ENCODE data around the gene CGB3.

The CGB3 gene

DNA sequence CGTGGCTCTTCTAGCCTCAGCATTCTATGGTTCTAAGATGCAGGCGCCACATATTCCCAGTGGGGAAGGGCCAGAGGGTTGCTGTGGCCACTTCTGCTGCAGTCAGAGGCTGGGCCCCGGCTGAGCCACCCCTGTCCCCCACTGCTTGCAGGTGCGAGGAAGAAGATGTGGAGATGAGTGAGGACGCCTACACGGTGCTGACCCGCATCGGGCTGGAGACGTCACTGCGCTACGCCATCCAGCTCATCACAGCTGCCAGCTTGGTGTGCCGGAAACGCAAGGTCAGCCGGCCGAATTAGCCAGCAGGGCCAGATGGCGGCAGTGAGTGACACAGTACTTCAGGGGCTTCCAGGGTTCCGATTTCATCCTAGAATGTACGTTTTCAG, 9.3 kb downstream of the CGB3 start:
- no peak for DNase-seq

DNA sequence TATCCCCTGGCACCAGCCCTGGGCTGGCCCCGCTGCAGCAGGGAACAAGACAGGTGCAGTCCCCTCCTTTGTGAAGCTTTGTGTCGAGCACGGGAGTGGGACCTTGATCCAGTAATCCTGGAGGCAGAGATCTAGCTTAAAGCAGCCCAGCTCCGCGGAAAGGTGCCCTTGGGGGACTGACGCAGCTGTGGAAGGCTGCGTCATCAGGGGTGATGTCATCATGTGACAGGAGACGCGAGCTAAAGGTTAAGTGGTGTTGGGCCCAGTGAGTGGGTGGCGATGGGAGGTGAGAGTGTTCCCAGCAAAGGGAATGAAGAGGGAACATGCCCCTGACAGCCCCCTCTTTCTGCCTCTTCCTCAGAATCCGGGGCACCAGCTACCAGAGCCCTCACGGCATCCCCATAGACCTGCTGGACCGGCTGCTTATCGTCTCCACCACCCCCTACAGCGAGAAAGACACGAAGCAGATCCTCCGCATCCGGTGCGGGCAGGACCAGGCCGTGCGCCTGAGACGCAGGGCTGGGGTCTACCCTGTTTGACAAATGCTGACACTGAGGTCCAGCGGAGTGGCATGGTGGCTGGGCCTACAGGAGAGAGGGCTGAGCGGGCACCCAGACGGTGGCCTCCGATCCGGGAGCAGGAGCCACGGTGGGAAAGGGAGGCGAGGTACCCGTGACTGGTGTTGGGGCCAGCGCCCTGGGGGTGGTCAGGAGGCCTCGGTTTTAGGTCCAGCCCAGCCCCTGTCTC, 9.8 kb downstream of the CGB3 start:
- no peak for DNase-seq

DNA sequence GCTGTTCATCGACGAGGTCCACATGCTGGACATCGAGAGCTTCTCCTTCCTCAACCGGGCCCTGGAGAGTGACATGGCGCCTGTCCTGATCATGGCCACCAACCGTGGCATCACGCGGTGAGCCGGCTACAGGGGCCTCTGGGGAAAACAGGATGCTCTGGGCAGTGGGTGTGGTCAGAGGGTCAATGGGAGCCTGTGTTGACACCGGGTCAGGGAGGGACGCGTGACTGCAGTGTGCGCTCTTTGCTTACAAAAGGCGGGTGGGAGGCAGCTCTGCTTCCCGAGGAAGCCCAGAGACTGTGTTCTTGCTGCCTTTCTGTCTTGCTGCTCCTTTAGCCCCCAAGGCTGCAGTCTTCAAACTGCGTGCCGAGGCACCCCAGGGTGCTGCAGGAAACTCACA, 12.9 kb downstream of the CGB3 start:
- DNase-seq: no peak

DNA sequence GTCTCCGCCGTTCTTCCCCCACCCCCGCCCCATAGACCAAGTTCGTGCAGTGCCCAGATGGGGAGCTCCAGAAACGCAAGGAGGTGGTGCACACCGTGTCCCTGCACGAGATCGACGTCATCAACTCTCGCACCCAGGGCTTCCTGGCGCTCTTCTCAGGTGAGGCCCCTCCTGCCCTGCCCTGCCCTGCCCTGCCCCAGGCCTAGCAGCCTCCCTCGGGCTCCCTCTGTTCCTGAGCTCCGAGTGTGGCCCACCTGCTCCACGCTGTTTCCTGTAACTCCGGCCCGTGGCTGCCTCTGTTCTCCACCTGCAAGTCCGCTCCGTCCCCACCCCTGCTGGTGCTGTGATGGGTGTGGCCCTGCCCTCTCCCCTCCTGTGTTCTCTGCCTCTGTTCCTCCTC, 13.7 kb downstream of the CGB3 start:
- no peak for DNase-seq

DNA sequence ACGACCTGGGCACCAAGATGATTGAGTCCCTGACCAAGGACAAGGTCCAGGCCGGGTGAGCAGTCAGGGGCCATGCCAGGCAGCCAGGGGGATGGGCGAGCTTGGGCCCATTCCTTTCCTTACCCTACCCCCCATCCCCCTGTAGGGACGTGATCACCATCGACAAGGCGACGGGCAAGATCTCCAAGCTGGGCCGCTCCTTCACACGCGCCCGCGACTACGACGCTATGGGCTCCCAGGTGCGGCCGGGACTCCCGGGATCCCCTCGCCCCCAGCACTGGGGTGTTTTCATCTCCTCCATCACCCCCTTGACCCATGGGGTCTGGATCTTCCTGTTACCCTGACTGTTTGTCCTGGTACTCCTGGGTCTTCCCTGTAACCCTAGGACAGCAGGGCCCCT, 14.3 kb downstream of the CGB3 start:
- no peak for DNase-seq

DNA sequence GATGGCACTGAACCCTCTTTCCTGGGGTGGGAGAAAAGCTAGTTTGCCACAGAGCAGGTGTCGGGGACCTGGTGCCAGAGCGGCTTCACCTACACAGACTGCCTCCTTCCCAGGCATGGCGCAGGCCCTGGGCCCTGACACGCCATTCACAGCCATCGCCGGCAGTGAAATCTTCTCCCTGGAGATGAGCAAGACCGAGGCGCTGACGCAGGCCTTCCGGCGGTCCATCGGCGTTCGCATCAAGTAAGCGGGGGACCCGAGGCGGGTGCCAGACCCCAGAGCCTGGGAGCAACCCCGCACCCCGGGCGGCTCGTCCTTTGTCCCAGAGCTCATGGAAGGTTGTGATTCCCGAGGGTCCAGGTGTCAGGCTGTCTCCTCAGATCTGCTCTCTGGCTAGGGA, 17.2 kb downstream of the CGB3 start:
- DNase-seq: no peak

DNA sequence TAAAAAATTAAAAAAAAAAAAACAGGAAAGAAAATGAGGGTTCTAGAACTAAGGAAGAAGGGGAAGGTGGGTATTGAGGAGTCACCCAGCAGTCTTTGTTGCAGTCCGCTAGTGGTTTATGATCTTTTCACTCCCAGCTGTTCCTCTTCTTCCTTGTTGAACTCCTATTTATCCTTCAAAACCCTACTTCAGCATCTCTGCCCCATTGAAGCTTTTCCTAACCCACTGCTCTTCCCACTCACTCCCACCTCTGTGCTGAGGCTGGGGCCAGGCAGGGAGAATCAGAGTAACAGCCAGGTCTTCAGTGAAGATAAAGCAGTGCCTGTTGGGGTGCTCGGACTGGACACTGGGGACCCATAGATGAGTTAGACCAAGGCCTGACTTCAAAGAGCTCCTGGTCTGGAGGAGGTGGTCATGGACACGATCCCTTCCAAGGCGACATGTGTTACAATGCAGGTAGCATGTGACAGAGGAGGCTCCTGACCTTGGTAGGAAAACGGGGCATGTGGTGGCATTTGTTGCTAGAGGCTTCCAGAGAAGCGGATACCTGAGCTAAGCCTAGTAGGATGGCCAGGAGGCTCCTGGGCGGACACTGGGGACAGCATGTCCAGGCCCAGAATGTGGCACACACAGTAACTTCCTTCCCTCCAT, 19.0 kb downstream of the CGB3 start:
- DNase-seq: no peak

DNA sequence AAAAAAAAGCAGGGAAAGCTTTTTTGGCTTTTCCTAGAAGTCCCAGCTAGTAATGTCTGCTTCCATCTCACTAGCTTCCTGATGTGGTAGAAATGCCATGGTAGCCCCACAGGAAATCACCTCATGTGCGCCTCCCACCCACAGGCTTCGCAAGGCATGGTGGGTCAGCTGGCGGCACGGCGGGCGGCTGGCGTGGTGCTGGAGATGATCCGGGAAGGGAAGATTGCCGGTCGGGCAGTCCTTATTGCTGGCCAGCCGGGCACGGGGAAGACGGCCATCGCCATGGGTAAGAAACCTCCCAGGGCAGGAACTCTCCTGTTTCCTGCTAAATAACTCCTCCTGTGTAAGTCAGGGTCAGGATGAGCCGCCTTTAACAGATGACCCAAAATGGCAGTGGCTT, 20.0 kb downstream of the CGB3 start:
- DNase-seq: no peak

DNA sequence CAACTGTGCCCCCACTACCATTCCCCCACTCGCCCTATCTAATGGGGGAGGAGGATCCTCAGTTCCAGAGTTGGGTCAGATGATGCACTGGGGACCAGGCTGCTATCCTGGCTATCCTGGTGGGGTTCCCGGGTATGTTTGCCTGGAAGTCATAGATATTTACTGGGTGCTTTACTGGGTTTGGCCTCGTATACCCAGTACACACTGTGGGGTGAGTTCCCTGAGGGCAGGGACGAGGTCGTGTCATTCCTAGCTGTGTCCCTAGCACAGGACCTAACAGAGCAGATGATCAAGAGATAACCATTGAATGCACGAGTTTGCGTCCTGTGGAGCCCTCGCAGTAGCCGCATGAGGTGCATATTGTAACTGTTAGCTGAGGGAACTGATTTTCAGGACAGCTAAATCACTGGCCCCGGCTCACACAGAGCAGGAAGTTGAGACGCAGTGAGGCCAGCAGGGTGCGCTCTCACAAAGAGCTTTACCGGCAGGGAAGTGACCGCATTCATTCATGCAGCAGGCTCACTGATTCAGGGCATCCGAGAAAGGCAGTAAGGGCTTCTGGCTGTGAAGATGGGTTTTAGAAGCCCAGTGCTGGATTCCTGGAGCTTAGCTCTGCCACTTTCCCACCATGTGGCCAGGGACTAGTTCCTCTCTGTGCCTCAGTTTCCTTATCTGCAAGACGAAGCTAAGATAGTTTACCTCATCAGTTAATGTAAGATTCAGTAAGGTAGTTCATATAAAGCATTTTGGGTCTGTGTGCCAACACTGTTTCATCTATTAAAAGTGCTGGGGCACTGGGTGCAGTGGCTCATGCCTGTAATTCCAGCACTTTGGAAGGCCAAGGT, 24.4 kb downstream of the CGB3 start:
- no peak for DNase-seq

DNA sequence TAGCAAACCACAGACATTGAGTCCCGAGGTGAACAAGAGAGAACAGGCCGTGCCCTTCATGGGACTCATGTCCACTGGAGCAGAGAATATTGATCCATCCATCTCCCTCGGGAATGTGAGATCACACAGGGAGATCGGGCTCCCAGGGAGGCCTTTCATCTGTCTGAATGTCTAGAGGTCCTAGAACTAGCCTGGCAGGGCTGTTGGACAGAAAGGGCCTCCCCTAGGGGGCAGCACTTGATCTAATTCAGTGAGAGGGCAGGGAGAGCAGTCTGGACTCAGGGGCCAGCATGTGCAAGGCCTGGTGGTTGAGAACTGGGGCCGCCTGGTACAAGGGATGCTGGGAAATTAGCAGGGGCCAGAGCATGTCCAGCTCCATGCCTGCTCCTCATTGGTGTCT, 26.2 kb downstream of the CGB3 start:
- DNase-seq: no peak

DNA sequence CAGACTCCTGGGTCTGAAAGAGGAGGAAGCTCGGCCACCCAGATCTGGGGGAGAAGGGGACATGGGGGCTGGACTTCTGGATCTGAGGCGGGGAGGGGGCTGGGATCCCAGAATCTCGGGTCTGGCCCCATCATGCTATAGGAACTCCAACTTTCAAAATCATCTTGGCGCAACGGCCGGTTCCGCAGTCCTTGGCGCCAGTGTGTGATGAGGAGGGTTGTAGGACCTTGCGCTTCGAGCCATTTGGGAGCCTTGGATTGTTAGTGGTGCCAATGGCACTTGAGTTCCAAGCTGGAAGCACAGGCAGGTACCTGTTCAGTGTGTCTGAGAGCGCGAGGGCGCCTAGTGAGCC, 30.1 kb downstream of the CGB3 start:
- DNase-seq: no peak

DNA sequence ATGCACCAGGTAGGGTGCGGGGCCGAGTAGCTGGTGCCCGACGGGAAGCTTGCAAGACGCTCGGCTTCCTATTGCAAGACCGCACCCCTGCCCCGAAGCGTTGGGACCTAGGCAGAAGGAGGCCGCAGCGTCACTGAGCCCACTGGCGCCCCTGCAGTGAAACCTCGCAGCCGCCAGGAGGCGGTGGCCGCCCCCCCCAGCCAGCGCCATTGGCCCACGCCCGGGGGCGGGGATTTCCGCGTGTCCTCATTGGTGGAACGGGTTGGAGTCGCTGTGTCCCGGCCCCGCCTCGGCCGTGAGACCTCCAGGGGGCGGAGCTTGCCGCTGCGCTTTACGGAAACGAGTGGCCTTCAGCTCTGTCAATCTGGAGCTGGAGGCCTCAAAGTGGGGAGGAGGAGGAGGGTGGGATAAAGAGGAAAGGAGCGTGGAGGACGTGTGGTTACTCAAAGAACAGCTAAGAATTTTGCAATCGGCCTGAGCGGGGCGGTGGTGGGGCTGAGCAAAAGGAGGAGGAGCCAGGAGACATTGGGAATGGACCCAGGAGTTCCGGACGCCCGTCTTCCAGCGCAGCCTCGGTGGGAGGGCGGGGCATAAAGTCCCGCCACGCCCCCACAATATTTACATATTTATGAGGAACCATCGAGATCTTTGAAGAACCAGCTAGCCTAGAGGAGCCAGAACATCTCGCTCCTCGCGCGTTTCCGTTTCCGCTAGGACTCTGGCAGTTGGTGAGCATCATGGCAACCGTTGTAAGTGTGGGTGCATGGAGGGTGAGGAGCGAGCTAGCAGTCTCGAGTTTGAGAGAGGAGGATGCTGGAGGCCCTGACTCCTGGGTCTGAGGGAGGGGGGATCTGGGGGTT, 30.7 kb downstream of the CGB3 start, which contains the start of the genes GYS1 and RUVBL2:
GYS1 (minus strand) TSS at position 135 of the 860 bp plus-strand sequence. CDS start 197 bp downstream, outside the sequence.
RUVBL2 (plus strand) TSS at position 713 of the 860 bp plus-strand sequence; CDS start at position 738, 25 bp downstream.
- peak; percentile 97 to 99 for DNase-seq

DNA sequence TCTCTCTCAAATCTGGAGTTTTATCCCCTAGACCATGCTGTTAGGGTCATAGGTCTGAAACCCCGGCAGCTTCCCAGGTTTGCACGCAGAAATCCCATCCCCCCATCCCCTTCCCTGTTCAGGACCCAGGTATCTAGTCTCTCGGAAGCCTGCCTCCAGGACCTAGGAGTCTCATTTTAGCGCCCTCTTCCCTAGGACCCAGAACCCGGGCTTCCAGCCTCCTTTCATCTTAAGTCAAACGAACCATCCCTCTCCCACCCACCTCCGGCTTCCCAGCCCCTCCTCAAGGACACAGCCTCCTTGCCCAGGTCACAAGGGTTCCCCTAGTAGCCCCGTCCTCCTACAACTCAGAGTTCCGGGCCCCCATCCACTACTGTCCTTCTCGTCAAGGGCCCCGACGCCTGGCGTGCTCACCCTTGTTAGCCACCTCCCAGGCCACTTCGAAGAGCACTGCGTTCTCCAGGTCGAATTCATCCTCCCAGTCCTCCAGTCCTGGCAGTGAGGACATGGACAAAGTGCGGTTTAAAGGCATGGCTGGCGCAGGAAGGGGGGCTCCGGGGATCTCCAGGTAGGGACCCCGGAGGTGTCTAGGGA, 31.5 kb downstream of the CGB3 start:
- no peak for DNase-seq

DNA sequence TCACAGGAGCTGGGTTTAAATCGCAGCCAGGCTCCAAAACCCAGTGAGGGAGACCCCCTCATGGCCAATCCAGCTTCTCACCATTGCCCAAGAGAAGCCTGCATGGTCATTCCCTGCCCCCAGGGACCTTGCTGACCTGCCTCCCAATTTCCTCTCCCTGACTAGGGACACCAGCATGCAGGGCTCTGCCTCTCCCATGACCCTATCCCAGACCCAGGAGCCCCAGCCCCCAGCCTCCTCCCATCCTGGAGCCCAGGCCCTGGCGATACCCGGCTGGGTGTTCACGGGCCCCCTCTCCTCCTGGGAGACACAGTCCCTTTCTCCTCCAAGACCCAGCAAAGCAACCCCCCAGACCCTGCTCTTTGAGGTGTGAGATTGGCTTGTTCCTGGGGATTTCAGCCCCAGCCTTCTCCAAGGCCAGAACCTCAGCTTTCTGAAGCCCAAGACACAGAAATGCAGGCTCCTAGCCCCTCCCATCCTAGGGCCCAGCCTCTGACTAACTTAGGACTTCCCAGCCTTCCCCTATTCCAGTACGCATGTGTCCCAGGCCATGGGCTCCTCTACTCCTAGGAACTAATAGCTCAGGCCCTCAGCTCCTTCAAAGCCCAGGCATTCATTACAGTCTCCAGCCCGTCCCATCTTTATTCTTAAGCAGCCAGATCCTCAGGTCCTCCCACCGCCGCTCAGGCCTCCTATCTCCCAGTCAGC, 32.1 kb downstream of the CGB3 start:
- no peak for DNase-seq

DNA sequence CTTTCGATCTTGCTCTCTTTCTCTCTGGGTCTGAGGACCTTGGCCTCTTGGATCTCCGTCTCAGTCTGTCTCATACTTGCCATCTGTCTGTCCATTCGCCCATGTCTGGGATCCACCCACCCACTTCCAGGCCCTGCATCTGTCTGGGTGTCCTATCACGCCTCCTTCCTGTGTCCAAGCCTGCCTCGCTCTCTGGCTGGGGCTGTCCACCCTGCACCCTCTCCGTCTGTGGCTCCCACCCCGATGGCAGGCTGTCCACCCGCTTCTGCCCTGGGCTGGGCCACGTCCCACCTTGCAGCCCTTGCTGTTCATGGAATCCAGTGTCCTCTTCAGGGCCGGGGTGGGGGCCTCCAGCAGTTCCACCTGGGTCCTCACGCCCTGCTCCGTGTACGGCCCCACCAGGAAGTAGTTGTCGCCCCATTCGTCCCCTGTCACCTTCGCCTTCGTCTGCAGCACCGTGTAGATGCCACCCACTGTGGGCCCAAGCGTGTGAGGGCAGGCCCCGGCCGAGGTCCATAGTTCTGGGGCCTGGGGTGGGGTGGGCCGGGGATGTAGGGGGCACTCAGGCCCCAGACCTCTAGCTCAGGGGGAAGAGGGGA, 33.0 kb downstream of the CGB3 start:
- no peak for DNase-seq

DNA sequence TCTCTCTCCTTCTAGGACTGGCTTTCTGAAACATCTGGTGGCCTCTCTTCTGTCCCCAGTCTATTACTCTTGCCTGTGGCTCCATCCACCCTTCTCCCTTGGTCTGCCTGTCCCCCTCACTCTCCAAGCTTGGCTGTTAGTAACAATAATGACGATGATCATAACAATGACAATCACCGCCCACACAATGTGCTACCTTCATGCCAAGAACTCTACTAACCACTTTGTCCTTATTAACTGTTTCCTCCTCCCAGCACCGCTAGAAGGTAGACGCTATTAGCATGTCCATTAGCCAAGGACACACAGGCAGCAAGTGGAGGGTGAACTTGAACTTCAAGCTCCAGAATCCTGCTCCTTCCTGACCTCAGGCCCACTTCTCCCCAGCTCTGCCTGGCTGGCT, 33.7 kb downstream of the CGB3 start:
- no peak for DNase-seq

DNA sequence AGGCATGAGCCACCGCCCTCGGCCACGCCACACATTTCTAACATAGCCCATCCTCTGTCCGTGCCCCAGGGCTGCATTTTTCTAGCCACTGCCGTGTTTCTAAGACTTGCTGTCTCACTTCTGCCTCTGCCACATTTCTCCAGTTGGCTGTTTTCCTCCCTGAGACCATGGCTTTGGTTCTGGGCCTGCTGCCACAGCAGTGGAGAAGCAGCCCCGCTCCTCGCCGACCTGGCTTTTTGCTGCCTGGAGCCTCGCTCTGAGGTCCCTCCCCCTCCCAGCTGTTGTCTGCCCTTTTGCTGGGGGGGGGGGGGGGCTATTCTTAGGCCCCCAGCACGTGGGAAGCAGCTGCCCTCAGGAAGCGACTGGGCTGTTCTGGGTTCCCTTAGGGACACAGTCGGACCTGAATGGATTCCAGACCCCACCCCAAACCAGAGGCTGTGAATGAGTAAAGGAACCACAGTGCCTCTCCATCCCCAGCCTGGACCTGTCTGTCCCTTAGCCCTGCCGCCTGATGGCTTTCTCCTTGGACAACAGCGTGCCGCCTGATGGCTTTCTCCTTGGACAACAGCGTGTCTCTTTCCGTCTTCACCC, 34.3 kb downstream of the CGB3 start:
- DNase-seq: no peak

DNA sequence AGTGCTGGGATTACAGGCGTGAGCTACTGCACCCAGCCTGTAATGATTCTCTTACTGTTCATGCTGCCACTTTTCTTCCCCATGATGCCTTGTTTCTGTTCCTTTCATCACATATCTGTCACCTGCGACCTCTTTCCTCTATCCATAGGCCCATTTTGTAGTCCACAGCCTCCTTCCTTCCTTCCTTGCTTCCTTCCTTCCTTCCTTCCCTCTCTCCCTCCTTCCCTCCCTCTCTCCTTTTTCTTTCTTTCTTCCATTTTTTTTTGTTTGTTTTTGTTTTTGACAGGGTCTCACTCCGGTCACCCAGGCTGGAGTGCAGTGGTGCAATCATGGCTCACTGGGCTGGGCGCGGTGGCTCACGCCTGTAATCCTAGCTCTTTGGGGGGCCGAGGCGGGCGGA, 35.3 kb downstream of the CGB3 start:
- no peak for DNase-seq

DNA sequence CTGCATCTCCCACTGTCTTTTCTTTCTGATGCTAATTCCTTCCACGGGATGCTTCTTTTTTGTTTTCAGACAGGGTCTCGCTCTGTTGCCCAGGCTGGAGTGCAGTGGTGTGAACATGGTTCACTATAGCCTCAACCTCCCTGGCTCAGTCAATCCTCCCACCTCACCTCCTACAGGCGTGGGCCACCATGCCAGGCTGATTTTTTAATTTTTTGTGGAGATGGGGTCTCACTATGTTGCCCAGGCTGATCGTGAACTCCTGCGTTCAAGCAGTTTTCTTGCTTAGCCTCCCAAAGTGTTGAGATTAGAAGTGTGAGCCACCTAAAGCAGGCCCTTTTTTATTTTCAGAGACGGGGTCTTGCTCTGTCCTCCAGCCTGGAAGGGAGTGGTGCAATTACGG, 35.8 kb downstream of the CGB3 start:
- DNase-seq: no peak

DNA sequence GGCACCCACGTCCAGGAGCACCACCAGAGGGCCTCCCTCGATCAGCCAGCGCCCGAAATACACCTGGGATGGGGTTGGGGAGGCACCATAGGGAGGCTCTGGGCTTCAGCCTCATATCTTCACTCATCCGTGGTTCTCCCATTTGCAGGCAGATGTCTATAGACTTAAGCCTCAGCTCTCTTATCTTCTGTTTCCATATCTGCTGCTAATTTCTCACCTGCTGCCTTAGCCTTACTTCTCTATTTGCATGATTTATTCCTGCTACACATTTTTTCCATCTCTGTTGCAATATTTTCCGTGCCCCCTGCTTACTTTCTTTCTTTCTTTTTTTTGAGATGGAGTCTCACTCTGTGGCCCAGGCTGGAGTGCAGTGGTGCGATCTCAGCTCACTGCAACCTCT, 36.8 kb downstream of the CGB3 start:
- no peak for DNase-seq

DNA sequence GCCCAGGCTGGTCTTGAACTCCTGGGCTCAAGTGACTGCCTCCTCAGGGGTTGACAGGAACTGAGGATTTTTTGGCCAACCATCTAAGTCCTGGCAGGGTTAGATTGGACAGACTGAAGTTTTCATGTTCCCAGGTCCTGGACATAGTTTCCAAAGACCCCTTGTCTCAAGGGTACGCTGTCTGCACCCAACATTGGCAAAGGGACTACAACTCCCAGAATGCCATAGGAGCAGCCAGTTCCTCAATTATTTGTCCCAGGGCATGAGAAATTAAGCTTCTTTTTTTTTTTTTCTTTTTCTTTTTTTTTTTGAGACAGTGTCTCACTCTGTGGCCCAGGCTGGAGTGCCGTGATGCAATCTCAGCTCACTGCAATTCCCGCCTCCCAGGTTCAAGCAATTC, 37.9 kb downstream of the CGB3 start:
- no peak for DNase-seq
